Measurements from ENCODE around the gene THG1L.

- no peak for TF ChIP-seq PAX5 (IDR thresholded peaks at IDR 0.05; ENCODE audit: insufficient read depth, low read length, severe bottlenecking)
- TF ChIP-seq TAF1 (IDR thresholded peaks at IDR 0.05; ENCODE audit: low read depth, low read length), result no peak
- no peak for TF ChIP-seq POLR2A (IDR thresholded peaks at IDR 0.05; ENCODE audit: low read depth, low read length)
- TF ChIP-seq POLR2AphosphoS5 (IDR thresholded peaks at IDR 0.05; ENCODE audit: low read depth, low read length), result no peak
Observed at GRCh38 chr5:157709346-157709745, 21.9 kb upstream of the THG1L start.

All from GM12891 (cell line).